Vagina (tissue), 2 donors: ENCODE measurements around the gene NOTCH4.

ENCODE experiments used
- CTCF ChIP-seq, 3 experiments: fragments of 450-650 bp in 2 of 3; fragments of 200-600 bp in 1 of 3; sonication (generic) in 1 of 3; IDR thresholded peaks; one replicate each; pipeline ENCODE4 v1.5.1; 2017 to 2019; ENCODE audit warnings: antibody characterized with exemption in 3 of 3, mild to moderate bottlenecking in 2 of 3, moderate library complexity in 2 of 3
- POLR2AphosphoS5 ChIP-seq, 2 donors: sonication (generic); formaldehyde crosslinking; IDR thresholded peaks; one replicate each; pipeline ENCODE4 v1.9.0; 2017; ENCODE audit warnings: antibody characterized with exemption in 2 of 2, mild to moderate bottlenecking in 2 of 2, low read depth in 1 of 2; ENCODE audit not compliant: insufficient read depth in 1 of 2

- no peak for TF ChIP-seq CTCF (IDR thresholded peaks at IDR 0.05)
- TF ChIP-seq POLR2AphosphoS5 (IDR thresholded peaks at IDR 0.05; ENCODE audit: insufficient read depth in 1 of 2, low read depth in 1 of 2): no peak
Observed at GRCh38 chr6:32254761-32255198, 30.9 kb upstream of the NOTCH4 start.
